Esophagus squamous epithelium (tissue), 5 donors: ENCODE measurements around the gene KRTAP16-1. TPM values are rescaled to one million over a fixed set of nuclear protein-coding genes. Genes with fewer than 3 reads are reported as not detected.
"Not testable (repeated sequence)": the region's sequence is repeated elsewhere in the genome, so short reads cannot be mapped to it uniquely, and the experiment has no call there.

Experiments used
- DNase-seq: peaks from one replicate; lab custom pipeline; 2025; lab: John Stamatoyannopoulos, UW
- H3K27ac ChIP-seq, 4 donors: fragments of 200-600 bp; sonication (generic); one replicate each; pipeline ENCODE4 v1.5.1; 2016 to 2019; ENCODE audit warnings: mild to moderate bottlenecking in 1 of 4
- H3K27me3 ChIP-seq, 4 donors: fragments of 200-600 bp; sonication (generic); 1 replicate in 3 of 4; 2 replicates in 1 of 4; pipeline versions ENCODE4 v1.5.1 to v1.6.0; 2017 to 2021; ENCODE audit warnings: antibody characterized with exemption in 1 of 4
- H3K36me3 ChIP-seq, 3 donors: fragments of 200-600 bp; sonication (generic); one replicate each; pipeline ENCODE4 v1.5.1; 2016 to 2019
- H3K4me1 ChIP-seq, 3 donors: fragments of 200-600 bp; sonication (generic); one replicate each; pipeline ENCODE4 v1.5.1; 2017 to 2019
- H3K4me3 ChIP-seq, 4 donors: fragments of 200-600 bp; sonication (generic); 1 replicate in 3 of 4; 2 replicates in 1 of 4; pipeline ENCODE4 v1.5.1; 2016 to 2019; ENCODE audit warnings: mild to moderate bottlenecking in 2 of 4, moderate library complexity in 1 of 4
- H3K9me3 ChIP-seq, 3 donors: fragments of 200-600 bp; sonication (generic); one replicate each; pipeline ENCODE4 v1.5.1; 2016 to 2019
- POLR2A ChIP-seq, 4 donors: fragments of 450-650 bp; IDR thresholded peaks; one replicate each; pipeline ENCODE4 v1.6.1; 2017; ENCODE audit warnings: antibody characterized with exemption in 4 of 4, mild to moderate bottlenecking in 4 of 4, moderate library complexity in 3 of 4
- WGBS, 2 donors: methylation state at CpG; one replicate each; pipeline ENCODE4 v1.1.5; 2018; 5-methylcytosine and 5-hydroxymethylcytosine counted together
- intact Hi-C: fragments of 100-400 bp; cut with DNase I; formaldehyde crosslinking; loops from one replicate; pipeline ENCODE4 v1.15.0; 2022
- total RNA-seq, 4 donors: library from RNA; depleted of rRNA; stranded (reverse); fragments of >200 nt; gene quantifications; one replicate each; pipeline ENCODE4 v1.1.0, GENCODE V29; 2016
- TF ChIP-seq, protein P1 (sequence below), 6 experiments: fragments of 450-650 bp in 4 of 6; fragments of 200-600 bp in 2 of 6; sonication (generic) in 2 of 6; IDR thresholded peaks; one replicate each; pipeline ENCODE4 v1.5.1; 2016 to 2019; ENCODE audit warnings: antibody characterized with exemption in 6 of 6, mild to moderate bottlenecking in 4 of 6, moderate library complexity in 4 of 6
- donor health status: DM: yes; HTN: yes; CAD: no.

Gene KRTAP16-1
- total RNA-seq, 4 donors from 2014 or later, result not detected

DNA sequence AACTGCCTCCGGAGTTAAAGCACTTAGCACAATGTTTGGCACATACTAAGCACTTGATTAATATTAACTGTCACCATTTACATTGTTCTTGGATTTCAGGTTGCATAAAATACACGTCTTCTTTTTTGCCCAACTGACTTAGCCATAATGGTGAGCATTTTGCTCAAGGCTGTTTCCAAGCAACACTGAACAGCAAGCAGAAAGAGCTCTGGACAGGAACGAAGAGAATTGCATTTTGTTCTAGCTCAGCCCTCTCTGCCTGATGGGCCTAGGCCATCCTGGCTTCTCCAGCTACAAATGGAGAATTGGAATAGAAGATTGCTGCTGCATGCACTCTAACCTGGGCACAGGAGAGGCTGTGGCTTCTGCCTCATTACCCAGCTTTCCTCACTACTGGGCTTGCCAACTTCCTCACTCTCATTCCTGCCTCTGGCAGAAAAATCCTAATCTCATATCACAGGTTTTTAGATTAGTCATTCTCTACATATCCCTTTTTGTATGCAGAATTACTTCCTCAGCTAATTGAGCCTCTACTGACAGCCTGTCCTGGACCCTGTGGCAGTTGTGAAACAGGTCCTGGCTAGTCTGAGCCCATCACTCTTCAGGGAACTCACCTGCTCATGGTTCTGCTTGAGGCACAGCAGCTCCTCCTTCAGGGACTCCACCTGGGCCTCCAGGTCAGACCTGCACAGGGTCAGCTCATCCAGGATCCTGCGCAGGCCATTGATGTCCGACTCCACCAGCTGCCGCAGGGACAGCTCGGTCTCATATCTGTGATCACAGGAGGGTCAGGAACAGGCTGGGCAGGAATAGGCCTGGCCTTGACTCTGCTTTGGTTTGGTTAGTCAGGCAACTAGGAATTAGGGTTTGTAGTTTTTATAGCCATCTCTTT lies 39.0 kb upstream of the KRTAP16-1 start:
- DNase-seq, result no peak
- Histone ChIP-seq H3K27me3 (no peaks in the 10 kb centered on the region), H3K36me3 (no peaks in the 10 kb centered on the region), H3K9me3 (no peaks in the 10 kb centered on the region), H3K4me1 (peaks cover 6 to 78% (median 23%) of the 10 kb centered on the region in 3 donors), H3K4me3 (no peak overlapping the region), H3K27ac (peak overlapping the region; percentile 46 to 80 (median 68))
- intact Hi-C loops, result no loop called here
- no peak for TF ChIP-seq POLR2A (IDR thresholded peaks at IDR 0.05)
- TF ChIP-seq, protein P1, sequence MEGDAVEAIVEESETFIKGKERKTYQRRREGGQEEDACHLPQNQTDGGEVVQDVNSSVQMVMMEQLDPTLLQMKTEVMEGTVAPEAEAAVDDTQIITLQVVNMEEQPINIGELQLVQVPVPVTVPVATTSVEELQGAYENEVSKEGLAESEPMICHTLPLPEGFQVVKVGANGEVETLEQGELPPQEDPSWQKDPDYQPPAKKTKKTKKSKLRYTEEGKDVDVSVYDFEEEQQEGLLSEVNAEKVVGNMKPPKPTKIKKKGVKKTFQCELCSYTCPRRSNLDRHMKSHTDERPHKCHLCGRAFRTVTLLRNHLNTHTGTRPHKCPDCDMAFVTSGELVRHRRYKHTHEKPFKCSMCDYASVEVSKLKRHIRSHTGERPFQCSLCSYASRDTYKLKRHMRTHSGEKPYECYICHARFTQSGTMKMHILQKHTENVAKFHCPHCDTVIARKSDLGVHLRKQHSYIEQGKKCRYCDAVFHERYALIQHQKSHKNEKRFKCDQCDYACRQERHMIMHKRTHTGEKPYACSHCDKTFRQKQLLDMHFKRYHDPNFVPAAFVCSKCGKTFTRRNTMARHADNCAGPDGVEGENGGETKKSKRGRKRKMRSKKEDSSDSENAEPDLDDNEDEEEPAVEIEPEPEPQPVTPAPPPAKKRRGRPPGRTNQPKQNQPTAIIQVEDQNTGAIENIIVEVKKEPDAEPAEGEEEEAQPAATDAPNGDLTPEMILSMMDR (IDR thresholded peaks at IDR 0.05), result no peak
- 22 to 52% methylated on average over 3 to 4 of the region's 7 CpGs for WGBS, 2 donors

DNA sequence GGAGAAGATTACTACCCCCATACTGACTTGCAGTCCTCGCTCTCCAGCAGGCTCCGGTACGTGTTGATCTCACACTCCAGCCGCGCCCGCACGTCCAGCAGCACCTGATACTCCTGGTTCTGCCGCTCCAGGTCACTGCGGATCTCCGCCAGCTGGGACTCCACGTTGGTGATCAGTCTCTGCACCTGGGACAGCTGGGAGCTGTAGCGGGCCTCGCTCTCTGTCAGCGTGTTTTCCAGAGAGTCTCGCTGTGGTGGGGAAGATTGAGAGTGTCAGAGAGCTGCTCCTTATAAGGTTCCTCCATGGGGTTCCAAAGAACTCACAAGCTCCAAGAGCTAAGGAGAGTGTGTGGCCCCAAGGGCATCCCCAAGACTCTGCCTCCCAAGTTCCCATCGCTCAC lies 37.3 kb upstream of the KRTAP16-1 start:
- Histone ChIP-seq H3K4me1 (peaks cover 6 to 85% (median 28%) of the 10 kb centered on the region in 3 donors), H3K27ac (peak overlapping the region in 3 of 4 donors; percentile 21 to 71 (median 33))
- H3K36me3 ChIP-seq, H3K4me3 ChIP-seq, H3K9me3 ChIP-seq, intact Hi-C loops, H3K27me3 ChIP-seq, DNase-seq: not testable (repeated sequence)
- WGBS, 2 donors, result 69 to 70% methylated on average over 11 to 13 of the region's 16 CpGs

DNA sequence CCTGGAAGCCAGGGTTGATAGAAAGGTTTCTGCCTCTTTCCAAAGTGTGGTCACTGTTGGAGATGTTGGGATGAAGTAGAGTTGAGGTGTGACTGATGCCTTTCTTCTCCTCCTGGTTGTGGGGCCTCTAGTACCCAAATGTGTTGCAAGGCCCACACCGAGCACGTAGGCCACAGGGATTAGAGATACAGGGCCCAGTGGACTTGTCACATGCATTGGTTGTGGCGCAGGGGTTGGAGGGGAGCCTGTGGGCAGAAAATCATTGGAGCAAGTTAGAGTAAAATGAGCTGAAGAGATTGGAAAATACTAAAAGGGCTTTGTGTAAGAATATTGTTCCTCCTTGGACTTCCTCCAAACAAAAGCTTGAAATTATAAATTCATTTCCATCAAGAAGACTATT lies 36.9 kb upstream of the KRTAP16-1 start:
- H3K4me3 ChIP-seq, result no peak overlapping the region

DNA sequence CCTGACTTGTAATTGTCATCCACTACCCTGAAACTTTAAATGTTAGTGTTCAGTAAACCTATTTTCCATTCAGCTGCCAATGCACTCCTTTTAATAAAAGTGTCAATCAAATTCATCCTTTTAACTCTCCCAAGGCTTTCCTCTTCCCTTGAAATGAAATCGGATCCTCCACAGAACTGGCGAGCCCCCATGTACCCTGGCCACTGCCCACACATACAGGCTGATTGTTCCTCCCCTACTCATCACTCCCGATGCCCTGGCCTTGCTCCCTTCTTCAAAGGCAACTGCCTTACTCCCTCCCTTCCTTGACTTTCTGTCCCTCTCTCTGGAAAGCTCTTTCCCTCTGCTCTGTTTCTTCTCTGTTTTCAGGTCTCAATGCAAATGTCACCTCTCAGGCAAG lies 33.9 kb upstream of the KRTAP16-1 start:
- TF ChIP-seq, protein P1 (IDR thresholded peaks at IDR 0.05), result no peak
- TF ChIP-seq POLR2A (IDR thresholded peaks at IDR 0.05), result no peak
- H3K27me3 ChIP-seq, result no peaks in the 10 kb centered on the region
- H3K36me3 ChIP-seq, result no peaks in the 10 kb centered on the region
- no peak overlapping the region for H3K4me3 ChIP-seq
- peak overlapping the region in 3 of 4 donors; percentile 20 to 45 (median 31) for H3K27ac ChIP-seq
- H3K9me3 ChIP-seq, result no peaks in the 10 kb centered on the region
- intact Hi-C loops, result no loop called here
- peaks cover 21 to 99% (median 45%) of the 10 kb centered on the region in 3 donors for H3K4me1 ChIP-seq
- no peak for DNase-seq
- WGBS, 2 donors, result 48 to 73% methylated on average over 3 of the region's 3 CpGs

More for the DNA sequence above, 36.9 kb upstream of the KRTAP16-1 start:
- WGBS, 2 donors, result 48 to 91% methylated on average over 2 to 3 of the region's 3 CpGs
- intact Hi-C loops, result no loop called here
- Histone ChIP-seq H3K27ac (peak overlapping the region in 3 of 4 donors; percentile 21 to 71 (median 33)), H3K9me3 (no peaks in the 10 kb centered on the region), H3K36me3 (no peaks in the 10 kb centered on the region), H3K27me3 (no peaks in the 10 kb centered on the region), H3K4me1 (peaks cover 6 to 89% (median 33%) of the 10 kb centered on the region in 3 donors)
- no peak for DNase-seq
- no peak for TF ChIP-seq POLR2A (IDR thresholded peaks at IDR 0.05)
- TF ChIP-seq, protein P1 (IDR thresholded peaks at IDR 0.05), result no peak

DNA sequence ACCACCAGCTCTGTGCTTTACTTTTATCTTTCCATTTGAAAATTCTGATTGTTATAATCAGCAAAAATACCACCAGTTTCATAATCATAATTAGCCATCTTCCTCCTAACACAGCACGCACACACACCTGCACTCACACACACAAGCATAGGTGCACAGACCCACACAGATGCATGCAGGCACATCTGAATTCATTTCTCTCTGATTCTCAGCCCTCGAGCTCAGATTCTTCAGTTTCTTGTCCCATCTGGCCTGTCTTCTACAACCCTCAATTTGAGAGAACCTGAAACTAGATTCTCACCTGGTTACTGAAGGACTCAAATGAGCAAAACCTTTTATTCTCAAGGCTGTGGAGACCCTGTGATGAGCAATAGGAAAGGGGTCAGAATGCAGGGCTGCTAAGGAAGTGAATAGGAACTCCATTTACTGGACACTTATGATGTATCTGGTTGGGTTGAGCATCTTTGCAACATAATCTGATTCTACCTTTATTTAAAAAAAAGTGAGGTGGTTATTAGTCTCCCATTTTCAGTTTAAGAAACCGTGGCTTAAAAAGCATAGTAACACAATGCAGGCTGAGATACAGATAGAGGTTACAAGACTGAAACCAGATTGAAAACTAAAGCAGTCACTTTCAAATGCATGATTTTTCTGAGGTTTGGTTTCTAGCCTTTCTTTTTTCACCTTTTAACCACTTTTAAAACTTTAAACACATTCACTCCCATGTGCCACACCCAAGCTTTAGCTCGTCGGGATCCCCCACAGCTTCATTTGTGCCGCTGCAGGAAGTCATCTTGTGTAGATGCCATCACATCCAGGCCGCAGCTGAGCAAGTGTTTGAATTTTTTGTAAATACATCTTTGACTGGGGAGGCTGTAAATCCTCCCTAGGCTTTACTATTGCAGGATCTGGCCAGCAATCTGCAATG lies 32.1 kb upstream of the KRTAP16-1 start:
- peak overlapping the region in 3 of 4 donors; percentile 18 to 51 (median 19) for H3K27ac ChIP-seq
- no peak overlapping the region for H3K4me3 ChIP-seq
- no peak for TF ChIP-seq POLR2A (IDR thresholded peaks at IDR 0.05)
- TF ChIP-seq, protein P1 (IDR thresholded peaks at IDR 0.05), result no peak
- H3K4me1 ChIP-seq, result peaks cover 15 to 94% (median 34%) of the 10 kb centered on the region in 3 donors
- 52 to 56% methylated on average over 7 of the region's 7 CpGs for WGBS, 2 donors
- H3K36me3 ChIP-seq, result no peaks in the 10 kb centered on the region
- intact Hi-C loops, result no loop called here
- DNase-seq, result no peak
- no peaks in the 10 kb centered on the region for H3K9me3 ChIP-seq
- no peaks in the 10 kb centered on the region for H3K27me3 ChIP-seq
